LoVo (cell line): ENCODE measurements around the gene HRAS.

ENCODE experiments used
- DNase-seq: peaks from one replicate; pipeline ENCODE4 v3.0.0-alpha.2; 2016; ENCODE audit warnings: low spot score

The HRAS gene

GRCh38 chr11:494761-495536 lies 40.4 kb downstream of the HRAS start:
- DNase-seq = no peak

DNA sequence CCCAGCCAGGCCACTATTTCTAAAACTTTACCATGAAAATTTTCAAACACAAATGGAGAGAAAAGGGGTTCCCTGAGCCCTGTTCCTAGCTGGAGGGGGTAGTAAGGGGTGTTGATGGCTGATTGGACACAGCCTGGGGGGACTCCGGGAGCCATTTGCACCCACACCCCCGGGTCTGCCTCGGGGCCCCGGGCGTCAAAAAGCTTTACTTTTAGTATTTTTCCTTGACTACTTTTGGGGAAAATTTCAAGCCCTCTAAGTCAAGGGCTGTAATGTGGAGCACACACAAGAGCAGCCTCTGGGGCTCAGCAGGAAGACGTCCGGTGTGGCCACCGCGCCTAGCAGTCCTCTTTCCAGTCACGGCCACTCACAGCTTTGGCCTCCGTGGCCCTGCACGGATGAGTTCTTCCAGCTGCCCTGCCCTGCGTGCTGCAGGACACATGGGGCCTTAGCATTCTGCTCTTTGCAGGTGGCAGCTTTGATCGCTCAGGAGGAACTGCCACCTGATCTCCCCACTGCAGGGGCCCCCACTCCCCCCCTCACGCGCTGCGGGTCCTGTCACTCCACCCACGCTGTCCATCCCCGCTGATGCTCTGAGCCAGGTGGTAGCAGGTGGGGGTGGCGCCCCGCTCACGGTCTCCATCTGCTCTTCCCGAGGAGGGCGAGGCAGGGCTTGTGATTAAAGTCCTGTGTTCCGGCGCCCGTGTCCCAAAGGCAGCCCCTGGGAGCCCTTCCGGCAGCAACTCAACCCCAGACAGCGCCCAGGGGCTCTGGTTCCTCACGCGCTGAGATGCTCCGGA lies 42.7 kb downstream of the HRAS start:
- no peak for DNase-seq

GRCh38 chr11:491358-491757 lies 44.0 kb downstream of the HRAS start:
- DNase-seq = no peak

GRCh38 chr11:490930-491260 lies 44.5 kb downstream of the HRAS start:
- no peak for DNase-seq

- no peak for DNase-seq
These were observed 45.0 kb downstream of the HRAS start for GRCh38 chr11:490186-490929.

DNA sequence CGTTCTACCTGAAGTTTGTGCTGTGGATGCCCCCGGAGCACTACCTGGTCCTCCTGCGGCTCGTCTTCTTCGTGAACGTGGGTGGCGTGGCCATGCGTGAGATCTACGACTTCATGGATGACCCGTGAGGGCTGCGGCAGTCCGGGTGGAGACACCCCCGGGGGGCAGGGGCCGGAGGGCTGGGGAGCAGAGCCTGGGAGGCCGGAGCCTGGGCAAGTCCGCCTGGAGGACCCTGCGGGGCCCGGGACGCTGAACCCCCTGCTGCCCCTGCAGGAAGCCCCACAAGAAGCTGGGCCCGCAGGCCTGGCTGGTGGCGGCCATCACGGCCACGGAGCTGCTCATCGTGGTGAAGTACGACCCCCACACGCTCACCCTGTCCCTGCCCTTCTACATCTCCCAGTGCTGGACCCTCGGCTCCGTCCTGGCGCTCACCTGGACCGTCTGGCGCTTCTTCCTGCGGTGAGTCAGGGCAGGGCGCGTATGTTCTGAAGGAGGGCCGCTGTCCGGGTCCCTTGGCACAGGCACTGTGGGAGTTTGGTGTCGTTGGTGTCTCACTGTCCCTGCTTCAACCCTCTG lies 45.7 kb downstream of the HRAS start:
- DNase-seq = no peak

- DNase-seq = no peak
These were observed 46.4 kb downstream of the HRAS start for GRCh38 chr11:488992-489391.

DNA sequence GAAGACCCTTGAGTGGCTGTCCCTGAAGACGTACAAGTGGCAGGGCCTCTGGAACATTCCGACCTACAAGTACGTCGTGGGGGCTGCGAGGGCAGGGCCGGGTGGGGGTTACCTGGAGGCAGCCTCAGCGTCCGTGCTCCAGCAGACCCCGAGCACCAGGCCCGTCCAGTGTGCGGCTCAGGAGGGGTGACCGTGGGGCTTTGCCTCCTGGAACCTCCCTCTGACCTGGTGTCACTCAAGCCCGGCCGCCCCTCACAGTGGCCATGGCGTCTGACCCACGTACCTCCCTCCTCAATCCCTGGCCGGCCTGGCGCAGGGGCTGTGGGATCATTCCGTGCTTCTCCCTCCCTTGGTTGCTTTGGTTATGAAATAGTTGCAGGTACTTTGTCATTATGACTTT lies 46.8 kb downstream of the HRAS start:
- no peak for DNase-seq

GRCh38 chr11:488062-488461 lies 47.3 kb downstream of the HRAS start:
- no peak for DNase-seq

- DNase-seq = no peak
These were observed 47.8 kb downstream of the HRAS start for GRCh38 chr11:487571-488021.

DNA sequence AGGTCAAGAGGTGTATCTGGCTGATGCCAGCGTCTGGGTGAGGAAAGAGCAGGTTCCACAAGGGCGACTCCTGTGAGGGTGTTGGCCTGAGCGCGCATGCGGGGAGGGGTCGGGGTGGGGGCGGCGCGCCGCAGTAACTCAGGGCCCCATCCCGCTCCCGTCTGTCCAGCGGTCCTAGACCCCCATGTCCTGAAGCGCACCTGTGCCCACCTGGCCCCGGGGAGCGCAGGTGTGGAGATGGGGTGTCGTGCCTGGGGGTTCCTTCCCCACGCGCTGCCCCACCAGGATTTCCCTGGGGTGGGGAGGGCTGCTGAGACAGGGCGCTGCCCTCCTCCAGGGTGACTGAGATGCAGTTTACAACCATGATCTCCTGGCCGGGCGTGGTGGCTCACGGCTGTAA lies 49.2 kb downstream of the HRAS start:
- DNase-seq = no peak

GRCh38 chr11:484616-485015 lies 50.8 kb downstream of the HRAS start:
- DNase-seq = no peak
